WI38 (cell line): ENCODE measurements around the gene KRTAP5-2.
"Not testable (repeated sequence)": the region's sequence is repeated elsewhere in the genome, so short reads cannot be mapped to it uniquely, and the experiment has no call there.

ENCODE experiments used
- H3K4me3 ChIP-seq: 2 replicates; pipeline ENCODE4 v1.5.1; 2011; ENCODE audit warnings: low read depth, mild to moderate bottlenecking, control low read depth, low read length
- CTCF ChIP-seq: IDR thresholded peaks from 2 replicates; pipeline ENCODE4 v1.5.1; 2012; ENCODE audit warnings: low read depth, mild to moderate bottlenecking, control low read depth, low read length

The KRTAP5-2 gene

GRCh38 chr11:1592628-1593027 lies 5.5 kb downstream of the KRTAP5-2 start:
- TF ChIP-seq CTCF: no peak
- no peak overlapping the region for H3K4me3 ChIP-seq

- TF ChIP-seq CTCF: no peak
- H3K4me3 ChIP-seq: no peak overlapping the region
These were observed 8.1 kb downstream of the KRTAP5-2 start for GRCh38 chr11:1589996-1590395.

- H3K4me3 ChIP-seq: not testable (repeated sequence)
These were observed 8.7 kb downstream of the KRTAP5-2 start for GRCh38 chr11:1589191-1589963.

- TF ChIP-seq CTCF: no peak
- no peak overlapping the region for H3K4me3 ChIP-seq
These were observed 11.4 kb downstream of the KRTAP5-2 start for GRCh38 chr11:1586699-1587098.

- H3K4me3 ChIP-seq: not testable (repeated sequence)
These were observed 13.3 kb downstream of the KRTAP5-2 start, which contains the start of gene KRTAP5-1 for GRCh38 chr11:1584661-1585370. TSS of gene KRTAP5-1 (minus strand) at chr11:1585283. CDS start at chr11:1585249, 34 bp downstream.

- H3K4me3 ChIP-seq: not testable (repeated sequence)
These were observed 15.2 kb downstream of the KRTAP5-2 start for GRCh38 chr11:1582909-1583308.

GRCh38 chr11:1581976-1582375 lies 16.1 kb downstream of the KRTAP5-2 start:
- no peak for TF ChIP-seq CTCF
- H3K4me3 ChIP-seq: no peak overlapping the region

GRCh38 chr11:1576825-1577224 lies 21.3 kb downstream of the KRTAP5-2 start:
- no peak overlapping the region for H3K4me3 ChIP-seq
- TF ChIP-seq CTCF: no peak

GRCh38 chr11:1575756-1576155 lies 22.3 kb downstream of the KRTAP5-2 start:
- not testable (repeated sequence) for H3K4me3 ChIP-seq
